ENCODE measurements around the gene PPFIA3.

DNA sequence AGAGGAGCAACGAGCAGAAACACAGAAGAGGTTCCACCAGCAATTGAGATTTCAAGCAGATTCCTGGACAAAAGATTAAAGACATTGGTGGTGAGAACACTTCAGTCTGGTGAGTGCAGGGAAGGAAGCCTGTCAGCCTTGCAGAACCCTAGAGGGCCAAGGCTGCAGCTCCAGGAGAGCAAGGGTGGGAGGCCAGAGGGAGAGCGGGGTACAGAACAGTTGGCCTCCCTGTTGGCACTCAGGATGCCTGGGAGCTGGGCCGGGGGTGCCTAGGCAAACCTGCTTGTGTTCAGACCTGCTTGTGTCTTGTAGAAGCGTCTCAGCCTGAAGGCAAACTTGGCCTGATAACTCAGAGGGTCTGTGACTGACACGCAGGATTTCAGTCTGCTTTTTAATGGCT is 10.3 kb upstream of the PPFIA3 start:
- TF ChIP-seq CTCF (IDR thresholded peaks at IDR 0.05) (no peak), POLR2A (IDR thresholded peaks at IDR 0.05) (no peak)

Data from esophagus squamous epithelium (tissue), 4 donors.